Stimulated activated CD8-positive, alpha-beta memory T cell treated with anti-CD3 and anti-CD28 coated beads, Interleukin-2, amount 100 ng/mL, for 1 hour (primary cell): ENCODE results near the gene REEP5.
"Not testable (repeated sequence)": the region's sequence is repeated elsewhere in the genome, so short reads cannot be mapped to it uniquely, and the experiment has no call there.

Experiments used
- DNase-seq, 2 donors: peaks; one replicate each; pipeline ENCODE4 v3.0.0-alpha.2; 2020; ENCODE audit warnings: low read depth in 2 of 2

Gene REEP5

DNA sequence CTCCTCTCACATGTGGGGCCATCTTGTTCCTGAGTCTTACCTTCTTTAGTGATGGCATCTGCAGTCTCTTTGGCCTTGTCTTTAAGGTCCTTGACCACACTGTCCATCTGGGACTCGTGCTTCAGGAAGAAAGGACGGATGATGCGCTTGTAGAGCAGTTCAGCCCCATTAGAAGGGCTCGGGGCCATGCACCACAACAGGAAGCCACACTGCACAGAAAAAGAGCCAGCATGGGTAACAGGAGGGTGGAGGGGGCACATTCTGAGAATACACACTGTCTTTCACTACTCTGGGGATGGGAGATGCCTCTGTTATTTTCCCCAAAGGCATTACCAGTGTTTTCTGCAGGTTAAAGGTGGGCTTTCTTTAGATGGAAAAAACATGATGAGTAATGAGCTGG lies 35.1 kb downstream of the REEP5 start:
- peak in 1 of 2 donors; percentile 1 for DNase-seq

- DNase-seq: no peak
Measured at GRCh38 chr5:112885001-112885400, 37.0 kb downstream of the REEP5 start.

- no peak for DNase-seq
Measured at GRCh38 chr5:112883192-112883591, 38.8 kb downstream of the REEP5 start.

GRCh38 chr5:112880219-112880964 lies 41.6 kb downstream of the REEP5 start:
- no peak for DNase-seq

DNA sequence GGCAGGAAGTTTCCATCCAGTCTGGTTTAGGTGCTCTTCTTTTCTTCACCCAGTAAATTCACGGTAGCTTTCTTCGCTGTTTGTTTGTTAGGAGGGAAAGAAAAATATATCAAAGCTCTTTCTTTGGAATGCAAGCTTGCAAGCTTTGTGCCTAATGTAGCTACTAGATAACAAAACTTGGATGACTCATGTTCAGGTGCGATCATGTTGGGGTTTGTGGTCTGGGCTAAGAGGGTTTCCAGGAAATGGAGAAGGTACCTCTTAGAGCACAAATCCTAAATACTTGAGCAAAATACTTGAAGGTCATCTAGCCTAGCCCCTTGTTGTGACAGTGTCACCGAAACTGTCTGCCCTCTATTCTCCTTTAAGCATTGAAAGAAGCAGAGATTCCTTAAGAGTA lies 43.3 kb downstream of the REEP5 start:
- peak in 1 of 2 donors; percentile 30 for DNase-seq

DNA sequence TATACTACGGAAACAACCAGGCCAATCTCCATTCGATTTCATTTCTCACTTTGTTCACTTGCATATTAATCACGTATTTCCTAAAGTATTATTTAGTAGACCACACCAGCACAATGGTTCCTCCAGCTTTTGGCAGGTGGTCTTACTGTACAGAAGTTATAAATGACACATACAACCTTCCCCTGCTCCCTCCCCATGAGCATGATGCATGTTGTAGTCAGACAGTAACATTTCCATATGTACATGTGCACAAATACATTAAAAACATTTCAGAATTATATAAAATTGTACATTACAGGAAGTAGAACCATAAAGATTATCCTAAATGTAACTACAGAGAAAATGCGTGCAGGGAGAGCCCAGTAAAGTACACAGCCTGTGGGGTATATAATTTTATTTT lies 43.9 kb downstream of the REEP5 start:
- no peak for DNase-seq

DNA sequence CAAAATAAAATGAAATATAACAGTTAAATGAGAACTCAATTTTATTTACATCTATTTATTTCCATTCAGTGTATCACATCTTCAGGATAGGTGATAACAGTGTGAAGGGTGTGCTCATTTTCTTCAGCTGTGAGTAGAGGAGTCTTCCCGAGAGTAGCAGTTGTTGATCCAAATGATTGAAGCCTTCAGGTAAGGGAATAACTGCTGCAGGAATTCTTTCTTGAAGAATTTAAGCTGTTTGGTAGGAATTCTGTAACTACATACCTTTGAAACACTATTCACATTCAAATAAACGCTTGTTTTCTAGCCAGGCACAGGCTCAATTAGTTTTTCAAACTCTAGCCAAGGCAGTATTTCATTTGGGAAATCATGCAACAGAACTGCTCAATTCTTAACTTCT lies 45.7 kb downstream of the REEP5 start:
- no peak for DNase-seq

DNA sequence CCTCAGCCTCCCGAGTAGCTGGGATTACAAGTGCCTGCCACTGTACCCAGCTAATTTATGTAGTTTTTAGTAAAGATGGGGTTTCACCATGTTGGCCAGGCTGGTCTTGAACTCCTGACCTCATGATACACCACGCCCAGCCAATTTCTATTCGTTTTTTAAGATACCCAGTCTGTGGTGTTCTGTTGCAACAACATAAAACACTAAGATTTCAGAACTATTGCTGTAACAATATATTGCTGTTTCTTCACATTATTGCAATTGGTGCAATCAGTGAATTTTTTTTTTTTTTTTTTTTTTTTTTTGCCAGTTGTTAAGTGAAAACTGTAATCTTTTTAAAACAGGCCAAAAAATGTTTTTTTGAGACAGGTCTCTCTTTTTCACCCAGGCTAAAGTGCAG lies 51.1 kb downstream of the REEP5 start:
- DNase-seq: no peak

DNA sequence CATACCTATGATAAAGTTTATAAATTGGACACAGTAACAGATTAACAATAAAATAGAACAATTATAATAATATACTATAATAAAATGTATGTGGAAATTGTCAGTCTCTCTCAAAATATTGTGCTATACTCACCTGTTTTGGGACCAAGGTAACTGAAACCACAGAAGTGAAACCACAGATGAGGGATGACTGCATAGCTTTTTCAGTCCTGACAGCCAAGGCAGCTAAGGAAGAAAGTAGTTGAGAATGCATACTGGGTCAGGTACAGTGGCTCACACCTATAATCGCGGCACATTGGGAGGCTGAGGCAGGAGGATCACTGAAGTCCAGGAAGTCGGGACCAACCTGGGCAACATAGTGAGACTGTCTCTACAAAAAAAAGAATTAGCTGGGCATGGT lies 52.1 kb downstream of the REEP5 start:
- no peak for DNase-seq

- no peak for DNase-seq
Measured at GRCh38 chr5:112867411-112867810, 54.6 kb downstream of the REEP5 start.

DNA sequence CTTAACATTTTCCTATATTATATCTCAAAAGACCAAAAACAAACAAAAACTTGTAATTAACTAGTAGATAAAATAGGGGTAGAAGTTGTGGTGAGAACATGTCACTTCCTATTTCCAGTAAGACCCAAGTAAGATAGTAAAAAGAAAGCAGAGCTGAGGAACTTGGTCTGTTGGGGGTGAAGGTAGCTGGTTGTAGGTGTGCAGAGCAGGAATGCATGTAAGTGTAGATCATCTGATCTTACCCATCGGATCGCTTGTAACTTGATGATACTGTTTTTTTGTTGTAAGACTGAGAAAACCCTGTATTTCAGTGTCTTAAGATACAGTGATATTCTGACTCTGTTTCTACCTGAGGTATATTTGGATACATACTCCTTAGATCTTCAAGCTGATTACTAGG lies 55.3 kb downstream of the REEP5 start:
- no peak for DNase-seq

DNA sequence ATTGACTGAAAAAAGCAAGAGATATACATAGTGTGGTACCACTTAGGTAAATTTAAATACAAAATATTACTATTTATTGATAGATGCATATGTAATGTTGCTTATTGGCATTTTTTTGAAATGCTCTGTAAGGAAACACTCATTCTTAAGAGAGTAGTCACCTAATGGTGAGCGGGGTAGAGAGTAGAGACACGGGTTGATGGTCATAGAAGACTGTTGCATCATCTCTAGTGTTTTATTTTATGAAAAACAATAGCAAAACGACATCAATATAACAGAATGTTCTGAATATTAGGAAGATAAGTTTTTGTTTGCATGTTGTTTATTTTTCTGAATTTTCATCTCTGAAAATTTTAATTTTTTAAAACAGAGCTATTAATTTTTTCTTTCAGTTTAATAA lies 56.9 kb downstream of the REEP5 start:
- DNase-seq: no peak

GRCh38 chr5:112863549-112863948 lies 58.5 kb downstream of the REEP5 start:
- DNase-seq: no peak

- no peak for DNase-seq
Measured at GRCh38 chr5:112862085-112862484, 59.9 kb downstream of the REEP5 start.

GRCh38 chr5:112861638-112861985 lies 60.4 kb downstream of the REEP5 start:
- DNase-seq: no peak

- peak; percentile 77 to 80 for DNase-seq
Measured at GRCh38 chr5:112860929-112861637, 60.9 kb downstream of the REEP5 start, which contains the start of gene SRP19. Gene SRP19 (plus strand): TSS chr5:112861287. CDS start chr5:112861377, 90 bp downstream.

- DNase-seq: not testable (repeated sequence)
Measured at GRCh38 chr5:112860571-112860928, 61.5 kb downstream of the REEP5 start.

DNA sequence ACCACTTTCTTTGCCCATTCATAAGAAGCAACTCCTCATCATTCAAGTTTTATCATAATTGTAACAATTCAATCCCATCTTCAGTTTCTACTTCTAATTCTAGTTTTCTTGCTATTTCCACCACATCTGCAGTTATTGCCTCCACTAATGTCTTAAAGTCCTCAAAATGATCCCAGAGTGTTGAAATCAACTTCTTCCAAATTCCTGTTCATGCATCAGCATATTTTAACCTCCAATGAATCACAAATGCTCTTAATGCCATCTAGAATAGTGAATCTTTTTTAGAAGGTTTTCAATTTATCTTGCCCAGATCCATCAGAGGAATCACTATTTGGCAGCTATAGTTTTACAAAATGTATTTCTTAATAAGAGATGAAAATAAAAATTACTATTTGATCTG lies 64.2 kb downstream of the REEP5 start:
- DNase-seq: no peak

DNA sequence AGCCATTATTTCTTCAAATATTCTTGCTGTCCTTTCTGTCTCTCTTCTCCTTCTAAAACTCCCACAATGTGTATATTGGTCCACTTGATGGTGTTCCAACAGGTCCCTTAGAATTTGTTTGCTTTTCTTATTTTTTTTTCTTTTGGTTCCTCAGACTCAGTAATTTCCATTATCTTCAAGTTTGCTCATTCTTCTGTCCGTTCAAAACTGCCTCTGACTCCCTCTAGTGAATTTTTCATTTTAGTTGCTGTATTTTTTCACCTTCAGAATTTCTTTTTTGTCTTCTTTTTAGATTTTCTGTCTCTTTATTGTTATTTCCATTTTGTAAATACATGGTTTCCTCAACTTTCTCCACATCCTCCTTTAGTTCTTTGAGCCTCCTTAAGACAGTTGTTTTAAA lies 67.4 kb downstream of the REEP5 start:
- no peak for DNase-seq

- no peak for DNase-seq
Measured at GRCh38 chr5:112849912-112850311, 72.1 kb downstream of the REEP5 start.

DNA sequence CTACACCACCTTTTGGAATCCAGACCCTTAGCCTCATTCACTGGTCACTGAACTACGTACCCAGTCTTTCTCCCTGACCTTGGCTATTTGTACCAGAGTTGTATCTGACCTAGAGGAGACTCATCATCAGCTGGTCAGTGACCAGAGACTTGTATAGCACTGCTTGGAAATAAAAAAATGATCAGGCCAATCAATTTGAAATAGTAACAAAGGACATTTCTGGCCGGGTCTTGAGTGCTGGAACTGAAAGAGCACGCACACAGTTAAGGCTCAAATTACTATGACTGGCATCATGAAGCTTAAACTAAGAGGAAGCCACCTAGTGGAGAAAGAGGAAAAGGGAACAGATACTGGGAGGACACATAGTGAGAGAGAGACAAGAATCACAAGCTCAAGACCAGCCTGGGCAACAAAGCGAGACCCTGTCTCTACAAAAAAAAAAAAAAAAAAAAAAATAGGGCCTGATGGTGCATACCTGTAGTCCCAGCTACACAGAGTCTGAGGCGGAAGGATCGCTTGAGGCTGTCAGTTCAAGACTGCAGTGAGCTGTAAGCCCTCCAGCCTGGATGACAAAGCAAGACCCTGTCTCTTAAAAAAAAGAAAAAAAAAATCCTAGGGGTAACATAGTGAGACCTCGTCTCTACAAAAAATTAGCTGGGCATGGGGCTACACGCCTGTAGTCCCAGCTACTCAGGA lies 73.8 kb downstream of the REEP5 start:
- DNase-seq: no peak

- DNase-seq: no peak
Measured at GRCh38 chr5:112847306-112847705, 74.7 kb downstream of the REEP5 start.

DNA sequence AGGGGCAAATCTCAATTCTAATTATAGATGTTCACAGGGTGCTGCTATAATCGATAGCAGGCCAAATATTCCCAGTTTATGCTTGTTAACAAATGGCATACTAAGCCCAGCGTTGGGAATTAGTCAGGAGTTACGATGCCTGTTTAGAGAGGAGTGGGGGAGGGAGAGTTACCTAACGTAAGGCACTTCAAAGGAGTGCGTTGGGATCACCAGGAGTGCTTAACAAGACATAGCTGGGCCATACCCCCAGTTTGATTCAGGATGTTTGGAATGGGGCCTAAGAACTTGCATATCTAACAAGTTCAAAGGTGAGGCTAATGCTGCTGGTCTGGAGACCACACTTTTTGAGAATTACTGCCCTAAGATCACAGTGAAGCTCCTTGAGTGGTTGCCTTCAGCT lies 75.5 kb downstream of the REEP5 start:
- no peak for DNase-seq
